Loucy (cell line): ENCODE data around the gene ZNF692.
"Not testable (repeated sequence)": the region's sequence is repeated elsewhere in the genome, so short reads cannot be mapped to it uniquely, and the experiment has no call there.

Source experiments
- H2AFZ ChIP-seq: fragments of 200-600 bp; sonication (generic); 2 replicates; pipeline ENCODE4 v1.6.0; 2016; ENCODE audit warnings: antibody characterized with exemption, mild to moderate bottlenecking, low read length, moderate library complexity
- H3F3A ChIP-seq: fragments of 200-600 bp; 2 replicates; pipeline ENCODE4 v1.6.0; 2016; ENCODE audit warnings: antibody characterized with exemption, low read depth, mild to moderate bottlenecking
- H3K27me3 ChIP-seq: fragments of 200-600 bp; sonication (generic); 2 replicates; pipeline ENCODE4 v1.6.1; 2014; ENCODE audit warnings: low read length, mild to moderate bottlenecking; ENCODE audit not compliant: insufficient read depth, poor library complexity, severe bottlenecking
- H3K36me3 ChIP-seq: fragments of 200-600 bp; sonication (generic); 2 replicates; pipeline ENCODE4 v1.6.1; 2016; ENCODE audit warnings: low read length; ENCODE audit not compliant: insufficient read depth
- H3K4me1 ChIP-seq: fragments of 200-600 bp; sonication (generic); 2 replicates; pipeline ENCODE4 v1.5.1; 2014; ENCODE audit warnings: low read length, mild to moderate bottlenecking; ENCODE audit not compliant: insufficient read depth, poor library complexity, severe bottlenecking
- H3K4me2 ChIP-seq: fragments of 200-600 bp; sonication (generic); 2 replicates; pipeline ENCODE4 v1.6.0; 2014; ENCODE audit warnings: antibody characterized with exemption, low read length, low read depth, mild to moderate bottlenecking; ENCODE audit not compliant: poor library complexity, severe bottlenecking
- H3K4me3 ChIP-seq: fragments of 200-600 bp; sonication (generic); 2 replicates; pipeline ENCODE4 v1.5.1; 2014; ENCODE audit warnings: low read length, mild to moderate bottlenecking, mixed read lengths; ENCODE audit not compliant: poor library complexity, severe bottlenecking
- H3K79me2 ChIP-seq: fragments of 200-600 bp; sonication (generic); 2 replicates; pipeline ENCODE4 v1.6.1; 2014; ENCODE audit warnings: low read length; ENCODE audit not compliant: insufficient read depth
- H3K9ac ChIP-seq: fragments of 200-600 bp; sonication (generic); 2 replicates; pipeline ENCODE4 v1.6.0; 2014; ENCODE audit warnings: mild to moderate bottlenecking, low read depth, low read length, moderate library complexity; ENCODE audit not compliant: poor library complexity, severe bottlenecking
- H3K9me2 ChIP-seq: fragments of 200-600 bp; sonication (generic); replicated peaks from 2 replicates; pipeline ENCODE4 v1.6.1; 2016; ENCODE audit warnings: low read depth, low read length, mixed read lengths
- H3K9me3 ChIP-seq: fragments of 200-600 bp; sonication (generic); 2 replicates; pipeline ENCODE4 v1.6.1; 2014; ENCODE audit warnings: mild to moderate bottlenecking, antibody characterized with exemption, low read length, low read depth; ENCODE audit not compliant: insufficient read depth
- H4K20me1 ChIP-seq: fragments of 200-600 bp; sonication (generic); 2 replicates; pipeline ENCODE4 v1.6.0; 2014; ENCODE audit warnings: antibody characterized with exemption, low read length, mild to moderate bottlenecking; ENCODE audit not compliant: insufficient read depth, poor library complexity, severe bottlenecking
- EZH2phosphoT487 ChIP-seq: fragments of 200-600 bp; IDR thresholded peaks from 2 replicates; pipeline ENCODE4 v1.6.1; 2018; ENCODE audit warnings: antibody characterized with exemption, mild to moderate bottlenecking, moderate library complexity, borderline replicate concordance
- TF ChIP-seq, protein P1 (sequence below): fragments of 200-600 bp; sonication (generic); conservative IDR thresholded peaks from 2 replicates; pipeline ENCODE4 v1.5.1; 2014; ENCODE audit warnings: mild to moderate bottlenecking, antibody characterized with exemption, low read length

The ZNF692 gene

DNA sequence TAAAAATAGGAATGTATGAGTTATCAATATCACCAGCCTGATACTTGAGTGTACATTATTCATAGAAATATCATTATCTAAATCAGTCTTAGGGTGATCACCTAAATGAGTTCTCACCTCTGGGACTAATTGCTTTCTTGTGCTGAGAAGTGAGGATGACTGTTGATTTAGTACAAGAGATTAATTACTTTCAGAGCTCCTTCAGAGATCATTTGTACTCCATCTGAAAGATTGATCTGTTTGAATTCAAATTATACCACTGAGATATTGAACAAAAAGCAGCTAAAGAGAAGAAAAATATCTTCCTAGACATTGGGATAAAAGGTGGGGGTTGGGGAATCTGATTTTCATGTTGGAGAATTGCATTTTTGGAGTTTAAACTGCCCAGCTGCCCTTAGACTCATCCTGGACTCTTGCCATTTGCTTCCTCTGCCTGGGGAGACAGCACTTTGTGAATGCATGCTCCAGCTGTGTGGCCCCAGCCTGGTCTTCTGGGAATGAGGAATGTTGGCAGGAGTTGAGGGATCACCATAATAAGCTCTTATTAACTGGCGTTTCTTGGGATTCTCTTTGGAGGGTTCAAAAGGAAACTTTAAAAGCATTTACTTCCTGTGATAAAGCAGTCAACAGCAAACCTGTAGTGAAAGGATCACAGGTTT, 27.5 kb upstream of the ZNF692 start:
- TF ChIP-seq EZH2phosphoT487 = no peak
- TF ChIP-seq, protein P1, sequence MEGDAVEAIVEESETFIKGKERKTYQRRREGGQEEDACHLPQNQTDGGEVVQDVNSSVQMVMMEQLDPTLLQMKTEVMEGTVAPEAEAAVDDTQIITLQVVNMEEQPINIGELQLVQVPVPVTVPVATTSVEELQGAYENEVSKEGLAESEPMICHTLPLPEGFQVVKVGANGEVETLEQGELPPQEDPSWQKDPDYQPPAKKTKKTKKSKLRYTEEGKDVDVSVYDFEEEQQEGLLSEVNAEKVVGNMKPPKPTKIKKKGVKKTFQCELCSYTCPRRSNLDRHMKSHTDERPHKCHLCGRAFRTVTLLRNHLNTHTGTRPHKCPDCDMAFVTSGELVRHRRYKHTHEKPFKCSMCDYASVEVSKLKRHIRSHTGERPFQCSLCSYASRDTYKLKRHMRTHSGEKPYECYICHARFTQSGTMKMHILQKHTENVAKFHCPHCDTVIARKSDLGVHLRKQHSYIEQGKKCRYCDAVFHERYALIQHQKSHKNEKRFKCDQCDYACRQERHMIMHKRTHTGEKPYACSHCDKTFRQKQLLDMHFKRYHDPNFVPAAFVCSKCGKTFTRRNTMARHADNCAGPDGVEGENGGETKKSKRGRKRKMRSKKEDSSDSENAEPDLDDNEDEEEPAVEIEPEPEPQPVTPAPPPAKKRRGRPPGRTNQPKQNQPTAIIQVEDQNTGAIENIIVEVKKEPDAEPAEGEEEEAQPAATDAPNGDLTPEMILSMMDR = no peak

DNA sequence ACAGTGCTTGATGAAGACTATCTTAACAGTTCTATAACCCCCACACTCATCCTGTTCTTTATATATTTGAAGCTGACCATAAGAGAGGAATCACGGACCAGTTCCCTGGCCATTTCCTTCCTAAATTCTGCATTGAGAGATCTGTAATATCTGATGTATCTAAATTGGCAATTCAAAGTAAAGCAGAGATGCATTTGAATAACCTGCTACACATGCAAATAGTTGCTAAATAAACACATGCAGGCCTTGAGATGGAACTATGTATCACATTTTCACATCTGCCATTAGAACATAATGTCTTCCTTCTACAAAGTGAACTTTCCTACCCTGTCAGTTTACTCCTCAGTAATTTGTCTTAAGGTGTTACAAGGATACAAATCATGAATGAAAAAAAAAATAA, 26.8 kb upstream of the ZNF692 start:
- Histone ChIP-seq H3K4me2 (peak overlapping the region; percentile 58), H3K79me2 (no peaks in the 10 kb centered on the region), H3K9me2 (no peaks in the 10 kb centered on the region), H3K4me1 (peaks cover 57% of the 10 kb centered on the region), H2AFZ (no peak overlapping the region), H3K36me3 (no peaks in the 10 kb centered on the region), H3K27me3 (no peaks in the 10 kb centered on the region), H3K4me3 (no peak overlapping the region), H4K20me1 (no peaks in the 10 kb centered on the region), H3K9me3 (no peaks in the 10 kb centered on the region), H3F3A (0 out of 2 replicates have a peak, but pooled peaks cover 2% of the 10 kb centered on the region), H3K9ac (no peak overlapping the region)
- no peak for TF ChIP-seq EZH2phosphoT487
- TF ChIP-seq, protein P1 = no peak

More for the DNA sequence above, 27.5 kb upstream of the ZNF692 start:
- H3K9me3 ChIP-seq = no peaks in the 10 kb centered on the region
- no peaks in the 10 kb centered on the region for H3K9me2 ChIP-seq
- no peaks in the 10 kb centered on the region for H4K20me1 ChIP-seq
- H3K36me3 ChIP-seq = no peaks in the 10 kb centered on the region
- no peaks in the 10 kb centered on the region for H3K27me3 ChIP-seq
- H3K4me1 ChIP-seq = peaks cover 62% of the 10 kb centered on the region
- peak overlapping the region; percentile 58 for H3K4me2 ChIP-seq
- peak overlapping the region; percentile 87 for H2AFZ ChIP-seq
- 0 out of 2 replicates have a peak, but pooled peaks cover 2% of the 10 kb centered on the region for H3F3A ChIP-seq
- peak overlapping the region; percentile 35 for H3K4me3 ChIP-seq
- H3K79me2 ChIP-seq = no peaks in the 10 kb centered on the region
- peak overlapping the region; percentile 62 for H3K9ac ChIP-seq

DNA sequence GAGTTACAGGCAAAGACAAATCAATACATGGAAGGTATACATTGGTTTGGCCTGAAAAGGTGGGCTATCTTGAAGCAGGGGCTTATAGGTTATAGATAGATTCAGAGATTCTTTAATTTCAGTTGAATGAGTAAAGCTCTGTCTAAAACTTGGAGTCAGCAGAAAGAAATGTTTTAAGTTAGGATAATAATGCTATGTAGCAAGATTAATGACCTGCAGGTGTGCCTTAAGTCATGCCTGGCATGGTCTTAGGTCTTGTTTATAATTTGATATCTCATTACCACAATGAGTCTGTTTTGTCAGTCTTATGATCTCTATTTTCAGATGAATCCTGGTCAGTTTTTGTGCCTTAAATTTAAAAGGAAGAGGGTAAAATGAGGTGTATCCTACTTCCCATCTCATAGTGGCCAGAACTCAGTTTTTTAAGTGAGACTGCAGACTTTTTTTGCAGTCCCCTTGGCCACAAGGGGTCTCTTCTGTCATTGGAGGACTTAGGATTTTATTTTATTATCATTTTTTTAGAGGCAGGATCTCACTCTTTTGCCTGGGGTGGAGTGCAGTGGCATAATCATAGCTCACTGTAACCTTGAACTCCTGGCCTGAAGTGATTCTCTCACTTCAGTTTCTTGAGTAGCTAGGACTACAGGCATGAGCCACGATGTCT, 25.9 kb upstream of the ZNF692 start:
- Histone ChIP-seq H4K20me1 (no peaks in the 10 kb centered on the region), H3K36me3 (no peaks in the 10 kb centered on the region), H3K4me2 (no peak overlapping the region), H3K9ac (no peak overlapping the region), H2AFZ (no peak overlapping the region), H3K4me1 (peaks cover 50% of the 10 kb centered on the region), H3K9me2 (no peaks in the 10 kb centered on the region), H3K79me2 (no peaks in the 10 kb centered on the region), H3K9me3 (no peaks in the 10 kb centered on the region), H3F3A (0 out of 2 replicates have a peak, but pooled peaks cover 2% of the 10 kb centered on the region), H3K4me3 (no peak overlapping the region), H3K27me3 (no peaks in the 10 kb centered on the region)
- no peak for TF ChIP-seq EZH2phosphoT487
- TF ChIP-seq, protein P1 = peak; percentile 61

DNA sequence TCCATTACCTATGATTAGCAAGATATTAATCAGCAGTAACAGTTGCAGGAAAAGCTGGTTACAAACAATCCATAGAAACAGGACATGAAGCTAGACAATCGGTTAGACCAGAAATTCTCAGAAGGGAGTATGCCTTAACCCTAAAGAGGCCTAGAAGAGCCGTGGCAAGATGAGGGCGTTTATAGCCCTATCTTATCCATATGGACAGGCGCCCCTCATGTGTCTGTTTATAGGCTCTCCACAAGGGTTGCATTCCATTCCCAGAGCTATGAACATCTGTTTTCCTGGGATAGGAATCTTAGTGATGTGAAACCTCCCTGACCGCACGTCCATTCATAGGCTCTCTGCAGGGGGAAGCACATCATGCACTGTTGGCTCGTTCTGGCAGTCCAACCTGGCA, 23.5 kb upstream of the ZNF692 start:
- H4K20me1 ChIP-seq, H3K9me2 ChIP-seq, H3K79me2 ChIP-seq, H3K4me3 ChIP-seq, H3K9ac ChIP-seq, H3K27me3 ChIP-seq, H2AFZ ChIP-seq, H3K36me3 ChIP-seq, H3F3A ChIP-seq, H3K9me3 ChIP-seq, H3K4me2 ChIP-seq: not testable (repeated sequence)
- H3K4me1 ChIP-seq = peaks cover 28% of the 10 kb centered on the region
